Measurements from ENCODE around the gene KRTAP4-16. TPM values are rescaled to one million over a fixed set of nuclear protein-coding genes. Genes with fewer than 3 reads are reported as not detected.
"Not testable (repeated sequence)": the region's sequence is repeated elsewhere in the genome, so short reads cannot be mapped to it uniquely, and the experiment has no call there.

Gene KRTAP4-16
- total RNA-seq (not detected), polyA plus RNA-seq (not detected)
- long read RNA-seq, donor 1, result 0 reads
- long read RNA-seq, donor 2, result 0 reads
- long read RNA-seq, donor 3, result 0 reads
- long read RNA-seq, donor 4, result 0 reads
- long read RNA-seq, donor 5, result 0 reads

- ATAC-seq (ENCODE audit: insufficient read depth, low FRiP score) (no peak), DNase-seq (no peak)
- WGBS, 2 donors, result 65 to 71% methylated on average over 9 of the region's 10 CpGs
- H3K36me3 ChIP-seq (ENCODE audit: control insufficient read depth in 4 of 4, insufficient read depth in 4 of 4, low read length in 4 of 4), result no peaks in the 10 kb centered on the region
- no peak within 1 kb of the TSS for H3K27ac ChIP-seq (ENCODE audit: low read depth in 1 of 2, low read length in 1 of 2)
- no peaks in the 10 kb centered on the region for H3K27me3 ChIP-seq (ENCODE audit: control insufficient read depth in 3 of 3, insufficient read depth in 3 of 3, low read length in 2 of 3)
- no peak within 1 kb of the TSS for H3K9ac ChIP-seq (ENCODE audit: insufficient read depth in 1 of 2, low read length in 2 of 2)
- H3K9me3 ChIP-seq (ENCODE audit: control insufficient read depth in 4 of 4, insufficient read depth in 3 of 4, low read length in 3 of 4), result no peaks in the 10 kb centered on the region
- no peak for TF ChIP-seq CTCF (IDR thresholded peaks at IDR 0.05; ENCODE audit: control extremely low read depth, extremely low read depth)
- no peaks in the 10 kb centered on the region for H3K4me1 ChIP-seq (ENCODE audit: control insufficient read depth in 5 of 5, insufficient read depth in 5 of 5, low read length in 5 of 5)
- H3K4me3 ChIP-seq, result no peak within 1 kb of the TSS
Observed at GRCh38 chr17:41101586-41102259, at the start of gene KRTAP4-16. Gene KRTAP4-16, minus strand, starts transcription at chr17:41102209. Its CDS starts 0 bp downstream, at chr17:41102209.

- 87 to 92% methylated on average over 2 of the region's 2 CpGs for WGBS, 2 donors
- DNase-seq (no peak), ATAC-seq (ENCODE audit: insufficient read depth, low FRiP score) (no peak)
Observed at GRCh38 chr17:41151525-41151924, 49.5 kb upstream of the KRTAP4-16 start.

GRCh38 chr17:41150026-41150425, 48.0 kb upstream of the KRTAP4-16 start:
- DNase-seq (no peak), ATAC-seq (ENCODE audit: insufficient read depth, low FRiP score) (no peak)
- H3K9me3 ChIP-seq (ENCODE audit: control insufficient read depth in 4 of 4, insufficient read depth in 3 of 4, low read length in 3 of 4), result no peaks in the 10 kb centered on the region
- H3K4me1 ChIP-seq (ENCODE audit: control insufficient read depth in 5 of 5, insufficient read depth in 5 of 5, low read length in 5 of 5), result no peaks in the 10 kb centered on the region
- H3K27ac ChIP-seq (ENCODE audit: low read depth in 1 of 2, low read length in 1 of 2), result no peak overlapping the region
- WGBS, 2 donors, result 82 to 89% methylated on average over 4 of the region's 4 CpGs
- H3K27me3 ChIP-seq (ENCODE audit: control insufficient read depth in 3 of 3, insufficient read depth in 3 of 3, low read length in 2 of 3), result no peaks in the 10 kb centered on the region
- TF ChIP-seq CTCF (IDR thresholded peaks at IDR 0.05; ENCODE audit: control extremely low read depth, extremely low read depth), result no peak
- H3K4me3 ChIP-seq, result no peak overlapping the region
- no peak overlapping the region for H3K9ac ChIP-seq (ENCODE audit: insufficient read depth in 1 of 2, low read length in 2 of 2)
- H3K36me3 ChIP-seq (ENCODE audit: control insufficient read depth in 4 of 4, insufficient read depth in 4 of 4, low read length in 4 of 4), result no peaks in the 10 kb centered on the region

More at GRCh38 chr17:41151525-41151924, 49.5 kb upstream of the KRTAP4-16 start:
- H3K27ac ChIP-seq (ENCODE audit: low read depth in 1 of 2, low read length in 1 of 2), result no peak overlapping the region
- H3K27me3 ChIP-seq (ENCODE audit: control insufficient read depth in 3 of 3, insufficient read depth in 3 of 3, low read length in 2 of 3), result no peaks in the 10 kb centered on the region
- no peak overlapping the region for H3K9ac ChIP-seq (ENCODE audit: insufficient read depth in 1 of 2, low read length in 2 of 2)
- no peak for TF ChIP-seq CTCF (IDR thresholded peaks at IDR 0.05; ENCODE audit: control extremely low read depth, extremely low read depth)
- H3K4me3 ChIP-seq, result no peak overlapping the region
- H3K36me3 ChIP-seq (ENCODE audit: control insufficient read depth in 4 of 4, insufficient read depth in 4 of 4, low read length in 4 of 4), result no peaks in the 10 kb centered on the region
- H3K4me1 ChIP-seq (ENCODE audit: control insufficient read depth in 5 of 5, insufficient read depth in 5 of 5, low read length in 5 of 5), result no peaks in the 10 kb centered on the region
- H3K9me3 ChIP-seq (ENCODE audit: control insufficient read depth in 4 of 4, insufficient read depth in 3 of 4, low read length in 3 of 4), result no peaks in the 10 kb centered on the region

GRCh38 chr17:41149652-41149985, 47.6 kb upstream of the KRTAP4-16 start, which contains the start of gene KRTAP4-5:
Gene KRTAP4-5, minus strand, starts transcription at chr17:41149825. Its CDS starts 58 bp downstream, at chr17:41149767.
- ATAC-seq (ENCODE audit: insufficient read depth, low FRiP score), result no peak
- TF ChIP-seq CTCF (IDR thresholded peaks at IDR 0.05; ENCODE audit: control extremely low read depth, extremely low read depth), result no peak
- Histone ChIP-seq H3K4me1 (ENCODE audit: control insufficient read depth in 5 of 5, insufficient read depth in 5 of 5, low read length in 5 of 5) (no peaks in the 10 kb centered on the region), H3K4me3 (no peak within 1 kb of the TSS), H3K27me3 (ENCODE audit: control insufficient read depth in 3 of 3, insufficient read depth in 3 of 3, low read length in 2 of 3) (no peaks in the 10 kb centered on the region), H3K36me3 (ENCODE audit: control insufficient read depth in 4 of 4, insufficient read depth in 4 of 4, low read length in 4 of 4) (no peaks in the 10 kb centered on the region), H3K27ac (ENCODE audit: low read depth in 1 of 2, low read length in 1 of 2) (no peak within 1 kb of the TSS), H3K9me3 (ENCODE audit: control insufficient read depth in 4 of 4, insufficient read depth in 3 of 4, low read length in 3 of 4) (no peaks in the 10 kb centered on the region), H3K9ac (ENCODE audit: insufficient read depth in 1 of 2, low read length in 2 of 2) (no peak within 1 kb of the TSS)
- WGBS, 2 donors, result 69 to 88% methylated on average over 2 of the region's 2 CpGs
- no peak for DNase-seq

GRCh38 chr17:41148971-41149651, 47.1 kb upstream of the KRTAP4-16 start:
- H3K9ac ChIP-seq (ENCODE audit: insufficient read depth in 1 of 2, low read length in 2 of 2); H3K4me3 ChIP-seq; H3K9me3 ChIP-seq (ENCODE audit: control insufficient read depth in 4 of 4, insufficient read depth in 3 of 4, low read length in 3 of 4); H3K27me3 ChIP-seq (ENCODE audit: control insufficient read depth in 3 of 3, insufficient read depth in 3 of 3, low read length in 2 of 3); H3K4me1 ChIP-seq (ENCODE audit: control insufficient read depth in 5 of 5, insufficient read depth in 5 of 5, low read length in 5 of 5); ATAC-seq (ENCODE audit: insufficient read depth, low FRiP score); DNase-seq; H3K36me3 ChIP-seq (ENCODE audit: control insufficient read depth in 4 of 4, insufficient read depth in 4 of 4, low read length in 4 of 4); H3K27ac ChIP-seq (ENCODE audit: low read depth in 1 of 2, low read length in 1 of 2): not testable (repeated sequence)
- WGBS, 2 donors, result 77 to 84% methylated on average over 10 of the region's 10 CpGs

Data from lung (tissue), 16 donors.